Measurements from ENCODE around the gene ALDH2.

DNA sequence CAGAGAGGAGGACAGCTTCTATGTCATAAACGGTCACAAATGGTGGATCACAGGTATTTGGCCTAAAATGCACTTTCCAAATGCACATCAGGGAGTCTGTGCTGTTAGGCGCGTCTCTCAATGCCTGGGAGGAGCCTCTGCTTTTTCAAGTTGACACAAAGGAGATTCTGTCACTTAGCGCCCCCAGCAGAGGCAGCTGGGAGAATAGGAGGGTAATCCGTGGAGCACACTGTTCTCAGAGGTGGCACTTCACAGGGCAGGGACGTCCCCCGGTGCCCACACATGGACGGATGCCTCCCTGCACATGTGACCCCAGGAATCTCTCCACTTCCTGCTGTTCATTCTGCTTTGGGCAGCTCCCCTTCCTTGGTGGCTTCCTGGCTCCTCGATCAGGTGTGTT is 19.4 kb upstream of the ALDH2 start:
- TF ChIP-seq CTCF (IDR thresholded peaks at IDR 0.05) (no peak), EZH2 (IDR thresholded peaks at IDR 0.05; ENCODE audit: borderline replicate concordance, insufficient read depth, low read depth, low read length, poor library complexity, severe bottlenecking) (no peak)

Measured in B cell (primary cell).